NK-92 treated with Interleukin-12 subunit alpha and Interleukin-12 subunit beta, amount 100 ng/mL, for 24 hours (cell line): Measurements from ENCODE around the gene UBE2G1.

Experiments
- DNase-seq: peaks from one replicate; lab custom pipeline; 2025; lab: John Stamatoyannopoulos, UW

The UBE2G1 gene

DNA sequence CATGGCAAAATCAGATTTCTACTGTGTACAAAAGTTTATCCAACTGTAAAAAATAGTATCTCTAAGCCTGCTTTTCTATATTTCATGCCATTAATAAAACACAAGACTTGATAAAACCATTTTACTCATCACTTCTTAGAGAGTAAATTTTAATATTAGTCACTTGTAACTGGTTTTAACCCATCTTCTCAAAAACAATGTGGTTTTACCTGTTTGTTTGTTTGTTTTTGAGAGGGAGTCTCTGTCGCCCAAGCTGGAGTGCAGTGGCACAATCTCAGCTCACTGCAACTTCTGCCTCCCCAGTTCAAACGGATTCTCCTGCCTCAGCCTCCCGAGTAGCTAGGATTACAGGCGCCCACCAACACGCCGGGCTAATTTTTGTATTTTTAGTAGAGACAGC, 32.1 kb downstream of the UBE2G1 start:
- DNase-seq = no peak

DNA sequence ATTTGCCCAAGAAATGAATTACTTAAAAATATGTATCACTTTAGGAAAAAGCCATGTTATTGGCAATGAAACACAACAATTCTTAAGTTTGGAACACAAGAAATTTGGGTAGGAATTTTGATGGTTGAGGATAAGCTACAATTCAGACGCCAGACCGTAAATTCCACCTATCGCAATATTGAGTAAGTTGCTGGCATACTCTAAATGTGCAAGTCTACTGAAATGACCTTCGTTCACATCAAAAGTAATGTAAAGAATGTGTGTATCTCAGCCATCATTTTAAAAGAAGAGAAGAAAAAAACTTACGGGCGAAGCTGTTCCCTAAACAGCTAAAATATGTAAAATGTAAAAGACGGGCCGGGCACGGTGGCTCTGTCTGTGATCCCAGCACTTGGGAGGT, 33.4 kb downstream of the UBE2G1 start:
- no peak for DNase-seq

DNA sequence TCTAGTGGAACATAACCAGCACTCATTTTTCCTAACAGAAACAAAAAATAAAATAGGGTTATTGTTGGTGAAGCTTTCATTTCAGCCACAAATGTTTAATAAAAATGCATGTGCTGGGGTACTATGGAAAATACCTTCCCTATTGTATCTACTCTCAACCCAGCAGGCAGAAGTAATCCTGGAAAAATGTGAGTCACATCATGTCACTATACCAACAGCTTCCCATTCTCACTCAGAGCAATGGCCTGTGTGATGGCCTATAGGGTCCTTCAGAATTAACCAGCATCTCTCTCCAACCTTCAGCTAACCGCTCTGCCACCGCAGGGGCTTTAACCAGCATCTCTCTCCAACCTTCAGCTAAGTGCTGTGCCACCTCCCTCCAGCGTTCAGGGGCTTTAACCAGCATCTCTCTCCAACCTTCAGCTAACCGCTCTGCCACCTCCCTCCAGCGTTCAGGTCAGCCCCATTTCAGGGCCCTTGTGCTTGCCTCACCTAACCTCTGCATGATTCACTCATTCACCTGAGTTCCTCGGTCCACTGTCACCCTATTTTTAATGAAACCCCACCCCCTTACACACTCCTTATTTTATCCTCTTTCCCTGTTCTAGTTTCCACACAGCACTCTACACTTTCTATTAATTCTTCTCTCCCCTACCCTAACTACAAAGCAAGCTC, 34.0 kb downstream of the UBE2G1 start:
- DNase-seq = no peak

DNA sequence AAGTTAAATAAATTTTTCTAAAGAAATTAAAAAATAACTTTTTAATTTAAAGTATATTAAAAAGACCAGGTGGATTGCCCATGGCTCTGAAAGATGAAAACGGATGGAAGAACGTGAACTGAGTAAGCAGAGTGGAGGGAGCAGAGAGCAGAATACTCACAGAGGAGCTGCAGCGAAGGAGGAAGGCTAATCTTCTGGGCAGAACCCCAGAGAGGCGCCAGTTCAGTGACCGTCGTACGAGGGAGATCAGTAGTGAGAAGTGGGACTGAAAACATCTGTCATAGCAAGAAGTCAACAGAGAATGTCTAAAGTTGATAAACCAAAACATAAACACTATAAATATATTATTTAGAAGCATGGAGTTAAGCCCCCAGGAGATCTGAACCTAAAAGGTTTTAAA, 34.9 kb downstream of the UBE2G1 start:
- DNase-seq = no peak

DNA sequence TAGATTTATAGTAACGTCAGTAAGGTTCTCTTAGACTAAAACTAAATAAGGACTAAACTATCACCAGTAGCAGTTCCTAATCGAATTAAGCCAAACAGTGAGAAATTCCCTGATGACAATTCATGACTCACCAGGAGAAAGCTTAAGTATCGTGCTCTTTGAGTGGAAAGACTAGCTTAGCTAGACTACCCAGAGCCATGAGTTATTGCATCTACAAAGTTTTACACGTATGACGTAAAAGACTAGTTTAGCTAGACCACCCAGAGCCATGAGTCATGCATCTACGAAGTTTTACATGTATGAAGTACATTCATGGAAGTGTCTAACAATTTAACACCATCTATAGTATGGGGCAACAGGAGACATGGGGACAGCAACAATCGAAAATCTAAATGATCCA, 36.6 kb downstream of the UBE2G1 start:
- DNase-seq = no peak

DNA sequence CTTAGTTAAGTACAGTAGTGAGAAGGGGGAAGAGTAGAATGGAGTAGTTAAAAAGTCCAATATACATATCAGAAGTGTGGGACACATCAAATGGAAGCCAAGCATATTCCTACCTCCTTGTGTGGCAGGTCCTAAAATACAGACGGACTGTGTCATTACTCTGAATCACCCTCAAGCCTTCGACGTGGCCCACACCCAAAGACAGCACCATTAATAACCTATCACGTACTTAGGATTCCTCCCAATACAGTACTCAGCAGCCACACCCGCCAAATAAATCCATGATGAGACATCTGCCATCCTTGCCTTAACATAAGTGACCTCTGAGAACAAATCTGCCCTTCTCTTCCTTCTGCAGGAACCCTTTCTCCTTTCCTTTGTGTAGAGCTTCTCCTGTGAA, 38.9 kb downstream of the UBE2G1 start:
- DNase-seq = no peak

DNA sequence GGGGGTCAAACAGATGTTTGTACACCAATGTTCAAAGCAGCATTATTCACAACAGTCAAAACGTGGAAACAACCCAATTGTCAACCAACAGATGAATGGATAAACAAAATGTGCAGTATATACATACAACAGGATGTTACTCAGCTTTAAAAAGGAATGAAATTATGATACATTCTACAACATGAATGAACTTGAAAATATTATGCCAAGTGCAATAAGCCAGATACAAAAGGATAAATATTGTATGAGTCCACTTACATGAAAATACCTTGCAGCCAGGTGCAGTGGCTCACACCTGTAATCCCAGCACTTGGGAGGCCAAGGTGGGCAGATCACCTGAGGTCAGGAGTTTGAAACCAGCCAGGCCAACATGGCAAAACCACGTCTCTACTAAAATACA, 39.9 kb downstream of the UBE2G1 start:
- no peak for DNase-seq

DNA sequence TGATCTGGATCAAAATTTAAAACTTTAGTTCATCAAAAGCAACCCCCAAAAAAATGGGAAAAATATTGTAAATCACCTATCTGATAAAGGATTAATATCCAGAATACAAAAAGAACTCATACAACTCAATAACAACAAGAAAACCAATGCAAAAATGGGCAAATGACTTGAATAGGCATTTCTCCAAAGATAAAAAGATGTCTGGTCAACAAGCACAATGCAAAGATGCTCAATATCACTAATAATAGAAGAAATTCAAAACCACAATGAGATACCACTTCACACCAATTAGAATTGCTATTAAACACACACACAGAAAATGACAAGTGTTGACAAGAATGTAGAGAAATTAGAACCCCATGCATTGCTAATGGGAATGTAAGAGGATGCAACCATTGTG, 40.4 kb downstream of the UBE2G1 start:
- DNase-seq = no peak

DNA sequence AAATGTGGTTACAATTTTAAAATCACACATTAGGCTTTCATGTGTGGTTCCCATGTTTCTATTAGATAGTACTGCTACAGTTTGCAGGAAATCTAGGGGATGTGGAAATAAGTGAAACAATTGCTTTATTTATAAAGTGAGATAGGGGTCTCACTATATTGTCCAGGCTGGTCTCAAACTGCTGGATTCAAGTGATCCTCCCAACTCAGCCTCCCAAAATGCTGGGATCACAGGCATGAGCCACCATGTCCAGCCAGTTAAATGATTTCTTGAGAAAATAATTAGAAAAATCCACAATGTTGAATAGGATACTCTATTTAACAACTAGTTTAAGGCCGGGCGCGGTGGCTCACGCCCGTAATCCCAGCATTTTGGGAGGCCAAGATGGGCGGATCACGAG, 42.0 kb downstream of the UBE2G1 start:
- DNase-seq = no peak

DNA sequence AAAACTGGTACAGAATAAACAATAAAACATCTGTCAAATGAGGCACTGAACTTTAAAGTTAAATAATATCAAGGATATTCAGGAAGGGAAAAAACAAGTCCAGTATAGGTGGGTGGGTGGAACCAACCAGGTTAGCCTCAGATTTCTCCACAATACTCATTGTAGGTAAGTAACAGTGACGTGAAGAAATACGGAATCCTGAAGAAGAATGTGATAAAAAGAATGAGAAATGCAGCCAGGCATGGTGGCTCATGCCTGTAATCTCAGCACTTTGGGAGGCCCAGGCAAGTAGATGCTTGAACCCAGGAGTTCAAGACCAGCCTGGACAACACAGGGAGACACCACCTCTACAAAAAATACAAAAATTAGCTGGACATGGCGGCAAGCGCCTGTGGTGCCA, 47.3 kb downstream of the UBE2G1 start:
- no peak for DNase-seq

DNA sequence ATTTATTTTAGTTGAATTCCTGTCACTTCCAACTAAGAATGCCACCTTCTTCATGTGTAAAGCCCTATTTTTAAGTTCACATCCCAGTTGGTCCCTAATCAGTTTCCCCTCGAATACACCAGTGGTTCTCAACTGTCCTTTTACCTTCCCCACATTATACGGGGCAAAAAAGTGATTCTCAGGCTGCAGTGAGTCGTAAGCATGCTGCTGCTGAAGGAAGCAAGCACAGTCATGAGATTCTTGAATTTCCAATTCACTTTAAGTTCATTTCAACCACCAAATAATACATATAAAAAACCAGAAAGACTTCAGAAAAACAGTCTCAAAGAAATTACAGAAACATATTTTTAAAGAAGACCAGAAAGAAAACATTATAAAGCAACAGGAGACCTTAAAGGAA, 47.9 kb downstream of the UBE2G1 start:
- DNase-seq = no peak

DNA sequence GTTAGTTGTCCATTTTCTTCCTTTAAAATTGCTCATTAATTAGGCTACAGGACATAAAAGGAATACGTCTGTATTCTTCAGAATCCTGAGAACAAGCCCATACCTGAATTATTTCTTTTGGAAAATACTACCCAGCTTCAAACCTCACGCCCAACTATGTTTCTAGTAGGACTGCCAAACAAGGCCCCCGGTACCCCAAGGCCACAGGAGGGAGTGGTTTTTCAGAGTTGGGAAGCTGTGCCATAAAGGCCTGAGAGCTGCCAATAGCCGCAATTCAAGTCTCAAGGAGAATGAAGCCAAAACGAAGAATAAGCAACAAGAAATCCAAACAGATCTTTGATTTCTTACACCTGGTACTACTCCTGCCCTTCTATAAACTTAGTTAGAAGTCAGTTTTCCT, 48.3 kb downstream of the UBE2G1 start:
- DNase-seq = no peak

DNA sequence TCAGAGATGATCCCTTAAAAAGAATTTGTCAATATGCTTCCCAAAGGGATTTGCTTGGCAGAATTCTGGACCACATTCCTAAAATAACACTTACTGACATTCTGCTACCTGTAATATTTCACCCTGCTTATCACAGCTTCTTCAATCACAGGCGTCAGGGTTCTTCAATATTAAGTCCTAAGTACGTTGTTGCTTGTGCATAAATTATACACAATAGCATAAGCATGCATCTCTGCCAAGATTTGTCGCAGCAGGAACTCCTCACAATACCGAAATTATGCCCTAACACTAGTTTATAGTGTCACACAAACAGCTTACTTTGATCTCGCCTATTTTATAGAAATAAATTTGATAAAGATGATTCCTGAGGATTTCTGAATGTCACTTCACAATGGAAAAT, 48.9 kb downstream of the UBE2G1 start:
- DNase-seq = no peak

DNA sequence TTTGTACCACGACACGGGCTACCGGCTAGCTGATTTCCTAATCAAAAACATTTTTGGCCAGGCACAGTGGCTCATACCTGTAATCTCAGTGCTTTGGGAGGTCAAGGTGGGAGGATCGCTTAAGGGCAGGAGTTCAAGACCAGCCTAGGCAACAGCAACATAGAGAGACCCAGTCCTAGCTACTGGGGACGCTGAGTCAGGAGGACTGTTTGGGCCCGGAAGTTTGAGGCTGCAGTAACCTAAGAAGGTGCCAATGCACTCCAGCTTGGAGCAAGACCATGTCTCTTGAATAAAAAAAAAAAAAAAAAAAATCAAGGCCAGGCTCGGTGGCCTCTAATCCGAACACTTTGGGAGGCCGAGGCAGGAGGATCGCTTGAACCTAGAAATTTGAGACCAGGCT, 49.8 kb downstream of the UBE2G1 start:
- DNase-seq = no peak

DNA sequence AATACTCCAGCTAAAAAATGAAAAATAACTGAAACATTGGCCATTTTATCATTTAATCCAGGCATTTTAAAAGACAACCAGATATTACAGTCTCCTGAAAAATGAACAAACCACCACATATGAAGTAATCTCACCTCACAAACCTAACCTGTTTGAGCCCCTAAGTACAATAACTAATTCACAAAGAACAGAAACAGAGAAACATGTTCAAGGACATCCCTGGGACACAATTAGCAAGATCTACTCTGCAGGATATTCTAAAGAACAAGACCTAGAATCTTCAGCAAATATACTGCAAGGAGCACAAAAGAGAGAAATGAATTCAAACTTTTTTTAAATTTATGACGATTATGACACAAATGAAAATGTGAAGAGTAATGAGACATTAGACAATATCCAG, 51.9 kb downstream of the UBE2G1 start:
- DNase-seq = no peak

DNA sequence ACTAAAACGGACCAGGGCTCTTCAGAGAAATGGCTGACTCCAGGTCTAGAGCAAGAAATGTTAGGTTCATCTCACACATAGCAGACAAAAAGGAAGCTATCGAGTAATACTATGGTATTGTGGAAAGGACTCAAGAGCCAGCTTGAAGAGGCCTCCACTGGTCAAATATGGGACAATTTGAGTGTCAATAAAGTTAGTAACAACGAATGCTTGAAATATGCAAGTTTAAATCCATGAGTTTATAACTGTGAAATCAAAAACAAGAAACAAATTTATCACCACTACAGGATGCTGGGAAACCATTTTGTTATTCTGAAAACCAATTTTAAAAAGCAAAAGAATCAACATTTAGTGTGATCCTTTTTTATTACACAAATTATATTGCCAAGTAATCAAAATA, 52.3 kb downstream of the UBE2G1 start:
- no peak for DNase-seq

DNA sequence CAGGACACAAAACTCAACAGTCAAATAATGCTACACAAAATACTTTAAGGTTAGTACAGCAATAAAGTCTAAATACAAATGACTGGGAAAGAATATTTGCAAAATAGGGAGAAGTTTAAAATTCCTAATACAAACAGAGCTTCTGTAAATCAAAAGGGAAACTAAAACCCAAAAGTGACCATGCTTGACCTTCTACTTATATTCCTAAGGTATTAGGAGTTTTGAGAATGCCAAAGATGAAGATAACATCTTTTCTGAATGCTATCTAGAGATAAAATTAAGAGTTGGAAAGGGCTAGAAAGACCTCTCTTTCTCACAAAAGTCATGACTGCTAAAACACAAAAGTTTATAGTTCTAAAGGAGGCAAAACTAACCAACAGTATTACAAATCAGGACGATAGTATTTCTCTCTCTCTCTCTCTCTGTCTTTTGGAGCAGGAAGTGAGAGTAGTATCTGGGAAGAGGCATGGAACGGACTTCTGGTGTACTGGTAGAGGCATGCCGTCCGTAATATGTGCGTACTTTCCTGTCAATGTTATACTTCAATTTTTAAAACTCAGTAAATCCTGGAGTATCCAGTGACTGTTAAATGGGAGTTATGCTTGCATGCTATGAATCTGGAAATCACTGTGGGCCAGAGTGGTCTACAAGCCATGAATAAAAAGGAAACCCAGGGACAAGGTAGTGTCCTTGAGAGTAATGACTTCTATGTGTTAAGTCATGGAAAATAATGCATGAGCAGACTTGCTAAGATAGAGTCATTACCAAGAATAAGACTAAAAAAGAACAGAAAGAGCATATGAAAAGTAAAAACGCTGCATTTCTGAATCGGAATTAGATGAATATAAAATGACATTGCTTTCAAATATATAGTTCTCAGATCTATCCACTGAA, 53.0 kb downstream of the UBE2G1 start:
- DNase-seq = no peak

DNA sequence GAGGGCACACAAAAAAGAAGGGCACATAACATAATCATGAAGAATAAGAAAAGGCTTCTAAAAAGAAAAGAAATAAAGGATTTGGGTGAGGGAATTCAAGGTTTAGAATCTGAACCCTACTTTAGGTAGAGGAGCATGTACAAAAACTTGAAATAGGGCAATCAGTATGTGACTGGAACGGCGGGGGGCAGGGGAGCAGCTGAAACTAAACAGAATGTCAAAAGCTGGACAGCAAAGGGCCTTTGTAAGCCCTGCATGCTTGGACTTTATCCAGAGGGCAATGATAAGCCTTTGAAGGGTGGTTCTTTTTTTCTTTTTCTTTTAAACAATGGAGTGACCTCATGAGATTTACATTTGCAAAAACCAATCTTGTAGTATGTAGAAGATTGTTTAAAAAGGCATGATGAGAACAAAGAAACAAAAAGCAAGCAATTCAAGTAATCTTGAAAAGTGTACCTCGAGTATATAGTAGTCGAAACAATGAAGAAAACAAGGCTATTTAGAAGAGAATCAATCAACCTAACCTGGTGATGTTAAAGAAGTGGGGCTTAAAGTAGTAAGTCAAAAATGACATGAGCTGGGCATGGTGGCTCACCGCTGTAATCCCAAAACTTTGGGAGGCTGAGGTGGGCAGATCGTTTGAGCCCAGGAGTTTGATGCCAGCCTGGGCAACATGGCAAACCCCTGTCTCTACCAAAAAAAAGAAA, 56.0 kb downstream of the UBE2G1 start:
- no peak for DNase-seq

DNA sequence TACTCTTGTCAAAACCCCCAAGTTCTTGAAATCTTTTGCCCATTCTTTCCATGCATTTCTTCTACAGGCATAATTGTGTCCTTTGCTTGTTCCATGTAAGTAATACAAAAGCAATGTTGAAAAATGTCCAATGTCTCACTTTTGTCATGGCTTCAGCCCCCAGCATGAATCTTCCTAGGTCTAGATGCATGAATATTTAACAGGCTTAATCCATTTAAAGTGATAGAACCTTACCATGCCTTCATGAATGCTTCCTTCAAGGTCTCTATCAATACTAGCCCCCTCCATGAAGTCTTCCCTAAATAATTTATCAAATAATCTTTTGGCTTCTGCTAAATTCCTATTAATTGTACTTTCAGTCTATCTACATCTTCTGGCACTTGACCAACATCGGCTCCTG, 56.6 kb downstream of the UBE2G1 start:
- no peak for DNase-seq

DNA sequence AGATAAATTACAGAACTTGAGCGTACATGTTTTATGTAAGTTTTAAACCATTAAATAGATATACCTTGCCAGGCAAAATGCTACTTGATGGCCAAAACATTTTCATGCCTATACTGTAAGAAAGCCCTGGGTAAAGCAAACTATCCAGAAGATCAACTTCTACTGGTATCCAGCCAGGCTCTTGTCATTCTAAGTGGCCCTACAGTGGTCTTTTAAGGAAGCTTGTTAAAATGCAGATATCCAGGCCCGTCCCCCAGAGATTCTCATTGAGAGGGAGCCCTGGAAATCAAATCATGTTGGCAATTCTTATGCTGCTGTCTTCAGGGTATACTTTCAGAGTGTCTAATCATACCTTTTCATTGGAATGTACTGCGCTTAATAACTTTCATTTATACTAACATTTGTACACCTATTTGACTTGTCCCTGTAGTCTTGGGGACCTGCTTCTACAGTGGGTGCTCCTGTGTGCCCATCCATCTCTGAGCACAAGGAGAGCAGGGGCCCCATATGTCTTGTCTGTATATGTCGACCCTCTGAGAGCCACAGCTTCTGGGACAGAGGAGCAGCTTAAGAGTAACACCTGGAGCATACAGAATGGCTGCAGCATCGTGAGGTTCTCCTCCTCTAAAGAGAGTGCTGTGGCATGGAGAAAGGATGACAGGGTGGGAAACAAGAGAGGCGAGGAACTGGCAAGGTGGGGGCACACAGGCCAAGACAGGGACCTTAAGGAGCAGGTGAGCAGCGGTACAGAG, 59.1 kb downstream of the UBE2G1 start:
- DNase-seq = no peak

DNA sequence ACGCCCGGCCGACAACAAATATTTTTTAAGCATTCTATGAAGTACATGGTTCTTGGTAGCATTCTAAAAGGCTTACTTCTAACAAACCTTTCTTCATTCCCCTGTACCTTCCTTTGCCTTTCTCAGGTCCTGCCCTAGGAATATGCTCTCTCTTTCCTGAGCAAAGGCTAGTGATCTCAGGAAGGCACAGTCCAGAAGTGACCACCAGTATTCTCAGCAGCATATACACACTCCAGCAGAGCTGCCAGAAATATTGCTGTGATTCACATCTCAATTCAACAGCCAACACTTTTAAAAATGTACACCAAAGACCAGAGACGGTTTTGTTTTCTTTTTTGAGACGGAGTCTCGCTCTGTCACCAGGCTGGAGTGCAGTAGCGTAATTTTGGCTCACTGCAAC, 61.3 kb downstream of the UBE2G1 start:
- no peak for DNase-seq

DNA sequence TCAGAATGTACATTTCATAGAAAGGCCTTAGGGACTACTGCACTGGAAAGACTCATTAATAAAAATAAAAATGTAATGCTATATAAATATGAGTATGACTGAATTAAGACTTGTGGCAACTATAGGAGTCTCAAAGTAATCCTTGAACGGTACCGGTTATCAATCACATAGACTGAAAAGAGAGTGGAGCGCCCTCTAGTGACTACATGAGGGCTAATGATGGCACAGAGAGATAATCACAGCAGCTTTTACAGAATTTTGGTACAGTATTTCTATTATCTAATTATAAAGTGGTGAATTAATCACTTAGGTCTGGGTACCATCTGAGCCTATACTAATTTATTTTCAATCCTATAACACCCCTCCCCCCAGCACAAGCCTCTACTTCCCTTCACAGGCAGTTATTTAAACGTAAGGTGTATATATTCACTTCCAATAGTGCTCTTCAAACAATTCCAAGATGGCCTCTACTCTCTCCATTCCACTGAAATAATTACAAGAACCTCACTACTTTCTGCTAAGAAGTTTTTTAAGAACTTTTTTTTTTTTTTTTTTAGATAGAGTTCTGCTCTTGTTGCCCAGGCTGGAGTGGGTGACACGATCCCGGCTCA, 62.0 kb downstream of the UBE2G1 start:
- DNase-seq = peak; percentile 4
